AG04449 (cell line): ENCODE data around the gene USH1C.

Source experiments
- CTCF ChIA-PET: fragments of 350-600 bp; formaldehyde crosslinking; extraction: SDS; loops from one replicate; lab custom pipeline; 2021; ENCODE audit warnings: antibody characterized with exemption; lab: Yijun Ruan, JAX
- POLR2A ChIA-PET: fragments of 400-600, 350-600 bp; formaldehyde crosslinking; extraction: SDS; loops from one replicate; lab custom pipeline; 2020; ENCODE audit warnings: antibody characterized with exemption, inconsistent platforms; lab: Yijun Ruan, JAX
- DNase-seq: peaks from one replicate; pipeline ENCODE4 v3.0.0-alpha.2; 2010; ENCODE audit warnings: low read depth, low spot score
- H3K4me3 ChIP-seq: 2 replicates; pipeline ENCODE4 v1.5.1; 2011; ENCODE audit warnings: low read depth, mild to moderate bottlenecking, control low read depth, low read length
- CTCF ChIP-seq: IDR thresholded peaks from one replicate; pipeline ENCODE4 v1.5.1; 2011; ENCODE audit warnings: mild to moderate bottlenecking, moderate library complexity, low read length, control low read depth, inconsistent platforms; ENCODE audit not compliant: insufficient read depth; ENCODE audit errors: missing control alignments

Gene USH1C

DNA sequence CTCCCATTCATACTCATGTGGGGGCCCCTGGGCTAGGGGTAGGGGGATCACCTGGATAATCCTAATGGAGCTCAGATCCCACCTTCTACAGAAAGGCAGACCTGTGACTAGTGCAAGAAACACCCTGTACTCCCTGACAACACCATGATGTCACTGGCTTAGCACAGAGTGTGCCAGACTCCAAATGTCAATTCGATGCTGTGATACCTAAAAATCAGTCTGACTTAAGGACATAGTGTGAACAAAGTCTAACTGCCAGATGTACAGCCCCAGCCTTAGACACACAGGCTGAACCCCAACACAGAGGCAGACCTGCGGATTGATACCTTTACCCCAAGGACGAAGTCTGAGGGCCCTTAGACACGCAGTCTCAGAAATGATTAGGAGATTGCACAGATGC is 76.1 kb downstream of the USH1C start:
- CTCF ChIA-PET: no interaction called here
- H3K4me3 ChIP-seq: no peak overlapping the region
- no peak for DNase-seq
- TF ChIP-seq CTCF: no peak
- POLR2A ChIA-PET: no interaction called here

DNA sequence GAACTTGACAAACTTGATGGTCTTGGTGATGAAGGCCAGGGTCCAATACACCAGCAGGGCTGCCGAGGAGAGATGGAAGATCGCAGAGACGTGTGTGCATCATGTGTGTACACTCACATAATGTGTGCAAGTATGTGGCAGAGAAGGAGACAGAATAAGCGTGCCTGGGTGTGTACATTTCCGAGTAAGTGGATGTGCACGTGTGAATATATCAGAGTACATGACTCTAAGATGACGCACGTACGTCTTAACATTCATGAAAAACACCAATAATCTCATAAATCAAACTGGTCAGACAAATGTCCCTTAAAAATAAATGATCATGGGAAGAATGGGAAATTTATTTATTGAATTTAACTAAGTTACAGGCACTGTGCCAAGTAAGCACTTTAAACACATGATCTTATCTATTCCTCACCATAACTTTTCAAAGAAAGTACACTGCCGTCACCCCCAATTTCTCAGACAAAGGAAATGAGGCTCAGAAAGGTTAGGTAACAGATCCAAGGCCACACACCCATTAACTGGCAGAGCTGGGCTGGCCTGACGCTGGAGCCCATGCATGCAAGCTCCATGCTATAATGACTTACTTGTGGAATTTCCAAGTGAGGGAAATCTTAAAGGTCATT is 80.6 kb downstream of the USH1C start:
- TF ChIP-seq CTCF: no peak
- DNase-seq: no peak
- CTCF ChIA-PET: interaction anchor here (1.2 kb wide), 1 partner anchor 41 kb away, joined by 3 read pairs; no protein-coding TSS in a partner anchor
- POLR2A ChIA-PET: no interaction called here
- no peak overlapping the region for H3K4me3 ChIP-seq

DNA sequence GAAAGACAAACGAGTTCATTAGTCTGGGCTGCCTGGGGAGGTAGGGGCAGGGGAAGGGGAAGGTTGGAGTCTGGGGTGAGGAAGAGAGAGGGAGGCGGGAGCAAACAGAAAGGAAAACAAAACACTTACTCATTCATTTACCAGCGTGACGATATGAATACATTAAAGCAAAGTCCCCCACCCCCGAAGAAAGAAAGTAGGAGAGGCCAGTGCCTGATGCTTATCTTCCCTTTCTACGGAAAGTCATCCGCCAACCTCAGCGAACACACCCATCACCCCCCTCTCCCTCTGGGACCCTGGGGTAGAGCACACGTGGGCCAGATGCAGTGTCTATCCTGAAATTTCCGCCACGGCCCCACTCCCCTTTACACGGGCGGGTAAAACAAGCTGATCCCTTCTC is 81.3 kb downstream of the USH1C start:
- ChIA-PET CTCF (no interaction called here), POLR2A (no interaction called here)
- DNase-seq: no peak
- TF ChIP-seq CTCF: no peak
- H3K4me3 ChIP-seq: no peak overlapping the region

GRCh38 chr11:17460406-17460805 is 83.8 kb downstream of the USH1C start:
- ChIA-PET POLR2A (no interaction called here), CTCF (no interaction called here)
- DNase-seq: no peak
- no peak overlapping the region for H3K4me3 ChIP-seq
- no peak for TF ChIP-seq CTCF

DNA sequence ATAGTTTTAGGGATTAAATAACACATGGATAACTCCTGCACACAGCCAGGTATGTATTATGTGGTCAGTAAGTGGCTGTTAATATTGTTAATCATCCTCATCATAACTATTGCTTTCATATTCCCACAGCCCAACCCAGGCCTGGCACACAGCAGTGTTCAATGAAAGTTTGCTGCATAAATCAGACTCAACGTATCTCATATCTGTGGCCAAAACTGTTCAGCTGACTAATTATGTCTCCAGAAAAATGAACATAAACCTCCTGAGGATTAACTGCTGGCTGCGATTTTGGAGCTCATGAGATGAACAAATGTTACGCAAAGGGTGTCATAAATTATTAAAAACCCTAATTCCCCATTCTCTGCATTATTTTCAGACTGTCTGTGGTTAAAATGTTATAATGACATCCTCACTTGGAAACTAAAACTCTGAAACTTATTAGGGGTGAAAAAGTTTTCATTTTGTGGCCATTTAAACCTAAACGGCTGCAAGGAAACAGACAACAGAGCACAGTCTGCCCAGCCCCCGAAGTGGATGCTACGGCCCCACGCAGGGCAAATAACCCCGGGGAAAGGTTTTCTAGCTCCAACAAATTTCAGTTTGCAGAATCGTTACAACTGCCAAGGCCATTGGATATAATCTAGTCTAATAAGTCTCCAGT is 84.8 kb downstream of the USH1C start:
- ChIA-PET CTCF (no interaction called here), POLR2A (no interaction called here)
- no peak for TF ChIP-seq CTCF
- H3K4me3 ChIP-seq: no peak overlapping the region
- DNase-seq: no peak

GRCh38 chr11:17458268-17458667 is 85.9 kb downstream of the USH1C start:
- ChIA-PET POLR2A (no interaction called here), CTCF (no interaction called here)
- no peak for DNase-seq
- H3K4me3 ChIP-seq: no peak overlapping the region
- TF ChIP-seq CTCF: no peak
